Activated CD4-positive, alpha-beta T cell treated with anti-CD3 and anti-CD28 coated beads, Interleukin-2, Interleukin-4, amounts not matched to agents 100 ng/mL and 50 ng/mL, durations not matched to agents 16 hours and 8 hours (primary cell): Measurements from ENCODE around the gene XPR1.
"Not testable (repeated sequence)": the region's sequence is repeated elsewhere in the genome, so short reads cannot be mapped to it uniquely, and the experiment has no call there.

Experiments
- DNase-seq: peaks from one replicate; pipeline ENCODE4 v3.0.0-alpha.2; 2020; ENCODE audit warnings: low spot score

The XPR1 gene

DNA sequence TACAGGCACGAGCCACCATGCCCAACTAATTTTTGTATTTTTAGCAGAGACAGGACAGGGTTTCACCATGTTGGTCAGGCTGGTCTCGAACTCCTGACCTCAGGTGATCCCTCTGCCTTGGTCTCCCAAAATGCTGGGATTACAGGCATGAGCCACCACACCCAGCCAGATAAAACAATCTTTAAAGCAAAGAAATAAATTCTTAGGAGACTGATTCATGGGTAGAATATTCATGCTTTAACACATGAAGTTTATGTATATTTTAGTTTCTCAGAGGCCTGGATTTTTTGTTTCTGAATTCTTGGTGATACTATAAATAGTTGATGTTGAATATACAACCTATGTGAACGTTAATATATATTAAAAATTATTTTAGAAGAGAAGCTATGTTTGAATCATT is 153.5 kb downstream of the XPR1 start:
- DNase-seq = no peak

DNA sequence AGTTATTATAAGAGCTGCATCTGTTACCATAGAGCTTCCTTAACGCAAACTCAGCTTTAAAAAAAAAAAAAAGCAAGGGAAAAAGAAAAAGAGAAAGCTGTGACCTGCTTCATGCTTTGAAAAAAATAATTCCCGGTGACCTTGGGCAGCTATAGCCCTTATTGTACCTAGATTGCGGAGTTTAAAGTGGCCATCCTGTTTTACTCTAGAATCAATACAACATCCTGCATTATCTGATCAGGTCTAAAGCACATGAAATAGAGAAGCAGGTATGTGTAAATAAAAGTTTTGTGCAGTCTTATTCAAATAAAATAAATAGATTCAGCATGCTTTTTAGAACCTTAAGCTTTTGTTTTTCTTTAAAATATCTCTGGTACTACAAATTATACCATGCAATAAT is 154.1 kb downstream of the XPR1 start:
- DNase-seq = no peak

DNA sequence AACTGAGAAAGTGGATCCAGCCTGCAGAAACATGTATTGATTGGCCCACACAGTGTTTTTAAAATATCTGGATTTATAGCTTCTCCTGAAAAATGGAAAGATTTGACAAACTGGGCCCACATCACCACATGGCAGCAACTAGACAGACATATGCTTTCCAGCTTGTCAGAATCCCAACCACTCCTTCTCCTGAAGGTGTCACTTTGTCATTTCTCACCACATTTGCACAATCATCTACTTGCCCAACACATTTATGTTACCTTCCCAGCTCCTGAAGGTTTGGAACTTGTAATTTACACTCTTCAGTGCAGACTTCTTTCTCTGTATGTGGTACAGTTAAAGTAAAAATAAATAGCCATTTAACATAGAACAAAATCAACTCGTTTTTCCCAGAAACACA is 154.8 kb downstream of the XPR1 start:
- DNase-seq = no peak

DNA sequence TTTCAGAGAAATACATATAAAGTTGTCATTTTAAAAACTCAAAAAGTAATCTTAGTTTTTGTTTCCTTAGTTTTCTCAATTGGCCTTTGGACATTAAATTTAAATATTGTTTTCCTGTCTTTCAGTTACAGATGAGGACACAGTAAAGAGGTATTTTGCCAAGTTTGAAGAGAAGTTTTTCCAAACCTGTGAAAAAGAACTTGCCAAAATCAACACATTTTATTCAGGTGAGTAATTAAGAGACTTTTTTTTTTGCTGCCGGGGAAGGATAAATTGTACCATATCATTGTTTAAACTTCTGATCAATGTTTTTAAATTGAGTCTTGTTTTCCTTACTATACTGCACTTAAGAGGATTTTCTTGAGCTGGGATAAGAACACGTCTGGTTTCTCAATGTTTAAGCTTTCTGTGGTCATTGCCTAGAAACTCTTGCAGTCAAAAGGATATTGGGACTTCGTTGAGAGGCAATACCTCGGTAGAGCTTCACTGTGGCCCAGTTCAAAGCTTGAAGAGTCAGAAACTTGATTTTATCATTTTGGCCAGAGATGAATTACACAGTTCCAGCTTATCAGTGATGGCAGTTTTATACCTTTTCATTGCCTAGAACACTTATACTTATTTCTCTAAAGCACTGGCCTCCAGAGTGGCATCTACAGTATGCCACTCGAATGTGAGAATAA is 155.9 kb downstream of the XPR1 start:
- DNase-seq = no peak

DNA sequence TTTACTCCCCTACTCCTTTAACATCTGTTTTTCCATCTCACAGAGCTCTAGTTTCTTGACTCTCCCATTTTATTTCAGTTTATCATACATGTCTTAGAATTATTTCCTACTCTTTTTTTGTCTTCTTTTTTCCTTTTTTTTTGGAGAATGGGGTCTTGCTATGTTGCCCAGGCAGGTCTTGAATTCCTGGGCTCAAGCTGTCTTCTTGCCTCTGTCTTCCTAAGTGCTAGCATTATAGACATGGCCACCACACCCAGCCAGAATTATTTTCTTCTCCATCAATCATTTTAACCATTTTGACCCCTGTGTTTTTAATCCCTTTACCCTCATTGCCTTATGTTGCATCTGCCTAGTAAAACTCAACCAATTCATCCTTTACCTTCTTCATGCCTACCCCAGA is 157.6 kb downstream of the XPR1 start:
- no peak for DNase-seq

DNA sequence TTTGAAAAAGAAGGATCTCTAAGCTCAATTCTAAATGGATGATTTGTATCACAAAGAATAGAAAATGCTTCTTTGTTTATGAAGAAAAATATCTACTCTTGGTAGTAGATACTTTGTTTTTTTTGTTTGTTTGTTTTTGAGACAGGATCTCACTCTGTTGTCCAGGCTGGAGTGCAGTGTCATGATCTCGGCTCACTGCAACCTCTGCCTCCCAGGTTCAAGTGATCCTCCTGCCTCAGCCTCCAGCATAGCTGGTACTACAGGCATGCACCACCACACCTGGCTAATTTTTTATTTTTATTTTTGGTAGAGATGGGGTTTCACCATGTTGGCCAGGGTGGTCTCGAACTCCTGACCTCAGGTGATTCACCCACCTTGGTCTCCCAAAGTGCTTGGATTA is 159.3 kb downstream of the XPR1 start:
- not testable (repeated sequence) for DNase-seq

DNA sequence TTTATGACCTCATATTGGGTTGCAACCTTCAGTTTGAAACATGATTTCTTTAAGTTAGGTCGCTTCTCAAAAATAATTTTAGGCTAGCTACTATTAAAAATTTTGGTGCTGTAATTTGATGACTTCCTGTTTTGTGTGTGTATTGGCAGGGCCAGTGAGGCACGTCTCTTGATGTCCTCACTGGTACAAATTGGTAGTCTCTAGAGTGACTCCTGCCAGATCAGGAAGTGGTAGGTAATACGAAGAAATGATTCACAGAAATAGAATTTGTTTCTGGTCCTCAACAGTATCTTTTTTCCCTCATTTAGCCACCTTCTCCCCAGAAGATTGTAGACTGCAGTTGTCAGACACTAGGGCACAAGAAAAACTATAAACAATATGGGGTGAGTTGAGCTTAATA is 160.0 kb downstream of the XPR1 start:
- DNase-seq = peak; percentile 9

DNA sequence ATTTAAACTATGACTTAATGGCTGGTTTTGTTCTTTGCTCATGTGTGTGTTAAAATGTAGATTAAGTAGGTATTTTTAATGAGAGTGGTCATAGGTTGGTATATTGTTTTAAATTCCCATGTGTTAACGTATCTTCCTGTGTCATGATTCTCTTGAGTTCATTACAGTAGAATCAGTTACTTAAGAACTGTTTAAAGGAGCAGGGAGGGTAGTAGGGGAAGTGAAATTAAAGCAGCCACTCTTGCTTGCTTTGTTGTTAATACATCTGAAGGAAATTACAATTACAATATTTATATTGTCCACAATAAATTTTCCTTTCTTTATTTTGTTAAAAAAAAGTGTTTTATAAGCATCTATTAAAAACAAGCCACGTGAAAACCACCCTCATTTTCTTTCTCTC is 161.6 kb downstream of the XPR1 start:
- DNase-seq = no peak

DNA sequence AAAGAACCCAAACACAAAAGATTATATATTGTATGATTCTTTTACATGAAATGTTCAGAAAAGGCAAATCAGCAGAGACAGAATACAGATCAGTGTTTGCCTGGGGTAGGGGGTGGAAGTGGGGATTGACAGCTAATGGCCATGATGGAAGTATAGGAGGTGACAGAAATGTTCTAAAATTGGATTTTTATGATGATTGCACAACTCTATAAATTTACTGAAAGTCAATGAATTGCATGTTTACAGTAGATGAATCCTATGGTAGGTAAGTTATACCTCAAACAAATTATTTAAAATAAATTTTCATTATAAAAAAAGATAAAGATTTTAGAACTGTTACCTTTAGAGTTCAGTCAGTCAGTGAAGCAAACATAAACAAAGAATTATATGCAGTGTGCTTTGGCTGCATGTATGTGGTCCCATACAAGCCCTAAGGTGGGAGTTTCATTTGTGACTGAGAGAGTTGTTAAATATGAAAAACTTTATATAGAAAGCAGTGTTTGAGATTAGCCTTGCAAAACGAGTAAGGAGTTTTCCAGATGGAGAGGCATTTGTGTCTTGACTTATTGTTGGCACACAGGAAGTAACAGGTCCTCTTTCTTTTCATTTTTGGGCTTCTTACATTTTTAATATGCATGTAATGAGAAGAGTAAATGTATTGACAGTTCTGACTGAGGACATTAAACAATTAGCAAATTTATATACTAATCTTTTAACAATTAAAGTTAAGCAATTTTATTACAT is 165.2 kb downstream of the XPR1 start:
- no peak for DNase-seq

DNA sequence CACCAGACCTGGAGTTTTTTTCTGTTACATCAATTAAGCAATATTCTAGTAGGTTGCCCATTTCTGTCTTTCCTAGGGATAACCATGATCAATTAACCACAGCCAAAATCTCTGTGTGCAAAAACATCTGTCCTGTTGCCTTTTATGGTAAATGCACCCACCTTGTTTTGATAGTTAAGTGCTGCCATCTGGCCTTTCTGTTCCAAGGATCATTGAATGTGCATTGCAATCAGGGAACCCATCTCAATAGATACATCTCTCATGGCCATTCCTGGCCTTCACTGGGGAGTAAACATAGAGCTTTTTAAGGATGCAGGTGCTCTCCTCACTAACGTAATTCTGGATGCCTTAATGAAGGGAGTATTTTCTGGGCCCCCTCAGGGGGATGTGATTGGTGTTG is 169.1 kb downstream of the XPR1 start:
- DNase-seq = no peak

DNA sequence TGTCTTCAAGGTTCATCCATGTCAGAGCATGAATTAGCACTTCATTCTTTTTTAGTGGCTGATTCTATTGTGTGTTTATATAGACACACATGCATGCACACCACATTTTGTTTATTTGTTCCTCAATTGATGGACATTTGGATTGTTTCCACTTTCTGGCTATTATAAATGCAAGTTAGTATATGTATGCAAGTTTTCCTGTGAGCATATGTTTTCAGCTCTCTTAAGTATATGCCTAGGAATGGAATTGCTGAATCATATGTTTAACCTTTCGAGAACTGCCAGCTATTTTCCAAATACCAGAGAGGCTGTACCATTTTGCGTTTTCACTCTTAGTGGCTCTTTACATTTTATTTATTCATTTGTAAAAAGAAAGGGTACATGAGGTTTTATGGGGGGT is 171.0 kb downstream of the XPR1 start:
- no peak for DNase-seq

DNA sequence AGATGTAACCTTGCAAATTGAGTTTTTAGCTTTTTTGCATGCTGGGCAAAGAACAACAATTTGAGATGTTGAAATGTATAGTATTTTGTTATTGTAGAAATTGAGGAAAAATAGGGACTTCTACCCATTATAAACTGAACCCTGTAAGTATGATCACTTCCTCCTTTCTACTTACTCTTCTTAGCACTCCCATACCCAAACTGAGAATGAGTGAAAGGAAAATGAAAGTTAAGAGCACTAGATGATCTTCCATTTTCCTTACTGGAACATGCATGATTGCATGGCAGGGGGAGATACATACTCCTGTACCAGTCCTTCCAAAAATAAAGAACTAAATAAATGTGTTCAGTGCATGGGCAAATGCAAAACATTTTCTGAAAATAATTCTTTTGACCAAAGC is 173.5 kb downstream of the XPR1 start:
- no peak for DNase-seq

DNA sequence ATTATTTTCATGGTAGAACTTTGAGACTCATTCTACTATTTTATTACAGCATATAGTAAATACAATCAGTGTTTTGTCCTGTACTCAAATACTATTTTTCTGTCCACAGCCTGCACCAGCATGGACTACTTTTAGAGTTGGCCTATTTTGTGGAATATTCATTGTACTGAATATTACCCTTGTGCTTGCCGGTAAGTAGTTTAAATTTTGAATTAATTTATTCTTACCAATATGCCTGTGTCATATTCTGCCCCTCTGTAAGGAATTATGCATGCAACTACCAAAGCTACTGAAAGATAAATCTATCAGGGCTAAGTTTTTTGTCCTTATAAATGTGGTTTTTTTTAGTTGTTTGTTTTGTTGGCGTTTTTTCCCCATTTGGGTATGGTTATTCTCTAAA is 179.5 kb downstream of the XPR1 start:
- DNase-seq = no peak

DNA sequence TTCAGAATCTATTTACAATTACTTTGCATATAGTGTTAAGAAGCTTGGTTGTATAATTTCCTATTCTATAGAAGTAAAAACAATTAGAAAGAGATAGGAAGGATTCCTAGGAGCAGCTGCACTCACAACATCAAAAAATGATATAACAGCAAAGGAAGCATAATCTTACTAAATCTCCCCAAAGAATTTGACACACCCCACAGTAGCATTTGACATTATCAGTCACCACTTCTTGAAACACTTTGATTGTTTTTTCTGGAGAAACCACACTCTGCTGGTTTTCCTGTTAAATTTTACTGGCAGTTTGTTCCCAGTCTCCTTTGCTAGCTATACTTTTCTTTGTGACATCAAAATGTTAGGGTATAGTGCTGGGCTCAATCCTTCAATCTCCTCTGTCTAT is 180.1 kb downstream of the XPR1 start:
- DNase-seq = no peak

DNA sequence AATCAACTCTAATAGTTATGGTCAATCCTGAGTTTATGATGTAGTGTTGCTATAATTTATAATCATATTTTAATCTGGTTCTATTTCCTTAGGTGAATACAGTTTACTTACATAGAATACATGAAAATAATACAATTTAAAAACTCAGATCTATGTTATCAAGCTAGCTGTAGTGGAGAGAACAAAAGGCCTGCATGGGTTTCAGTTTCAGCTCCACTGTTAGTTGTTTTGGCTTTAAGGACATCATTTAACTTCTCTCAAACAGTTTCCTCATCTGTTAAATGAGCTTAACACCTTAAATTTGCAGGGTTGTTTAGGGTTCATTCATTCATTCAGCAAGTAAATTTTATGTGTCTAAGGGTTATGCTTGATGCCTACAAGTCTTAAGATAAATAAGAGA is 182.4 kb downstream of the XPR1 start:
- no peak for DNase-seq

DNA sequence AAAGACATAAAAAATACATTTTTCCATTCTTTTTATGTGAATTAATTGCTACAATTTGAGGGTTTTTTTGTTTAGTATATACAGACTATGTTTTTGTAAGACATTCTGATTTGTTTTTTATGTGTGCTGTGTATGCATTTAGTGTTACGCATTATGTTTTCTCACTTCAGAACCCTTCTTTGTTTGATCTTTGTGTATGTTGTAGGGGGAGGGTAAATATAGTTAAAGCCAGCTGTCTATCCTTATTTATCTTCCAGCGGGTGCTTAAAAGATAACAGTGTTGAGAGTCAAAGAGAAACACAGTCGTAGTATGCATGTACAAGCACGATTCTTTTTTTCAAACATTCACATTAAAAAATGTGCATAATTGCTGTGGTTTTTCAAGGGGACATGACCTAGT is 183.4 kb downstream of the XPR1 start:
- no peak for DNase-seq

DNA sequence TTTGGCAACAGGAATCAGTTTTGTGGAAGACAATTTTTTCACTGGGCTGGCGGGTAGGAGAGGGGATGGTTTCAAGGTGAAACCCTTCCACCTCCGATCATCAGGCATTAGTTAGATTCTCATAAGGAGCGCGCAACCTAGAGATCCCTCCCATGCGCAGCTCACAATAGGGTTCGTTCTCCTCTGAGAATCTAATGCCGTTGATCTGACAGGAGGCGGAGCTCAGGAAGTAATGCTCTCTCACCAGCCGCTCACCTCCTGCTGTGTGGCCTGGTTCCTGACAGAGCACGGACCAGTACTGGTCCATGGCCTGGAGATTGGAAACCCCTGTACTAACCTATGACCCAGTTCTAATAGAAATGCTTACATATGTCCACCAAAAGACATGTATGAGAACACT is 184.3 kb downstream of the XPR1 start:
- DNase-seq = no peak

DNA sequence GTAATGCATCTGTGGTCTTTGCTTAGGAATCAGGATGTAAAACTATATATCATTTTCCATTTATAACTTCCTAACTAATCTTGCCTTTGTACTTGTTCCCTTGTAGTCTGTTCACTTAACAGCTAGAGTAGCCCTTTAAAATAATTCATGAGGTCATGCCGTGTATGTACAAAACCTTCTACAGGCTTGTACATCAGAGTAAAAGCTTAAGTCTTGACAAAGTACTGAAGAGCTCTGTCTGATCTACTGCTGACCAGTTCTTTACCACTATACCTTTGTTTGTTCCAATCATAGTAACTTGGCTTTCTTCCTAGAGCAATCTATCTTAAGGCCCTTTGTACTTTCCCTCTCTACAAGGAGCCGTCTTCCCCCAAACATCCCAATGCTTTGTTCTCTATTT is 190.1 kb downstream of the XPR1 start:
- DNase-seq = no peak

DNA sequence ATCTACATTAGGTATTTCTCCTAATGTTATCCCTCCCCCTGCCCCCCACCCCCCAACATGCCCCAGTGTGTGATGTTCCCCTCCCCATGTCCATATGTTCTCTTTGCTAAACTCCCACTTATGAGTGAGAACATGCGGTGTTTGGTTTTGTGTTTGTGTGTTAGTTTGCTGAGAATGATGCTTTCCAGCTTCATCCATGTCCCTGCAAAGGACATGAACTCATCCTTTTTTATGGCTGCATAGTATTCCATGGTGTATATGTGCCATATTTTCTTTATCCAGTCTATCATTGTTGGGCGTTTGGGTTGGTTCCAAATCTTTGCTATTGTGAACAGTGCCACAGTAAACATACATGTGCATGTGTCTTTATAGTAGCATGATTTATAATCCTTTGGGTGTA is 199.7 kb downstream of the XPR1 start:
- not testable (repeated sequence) for DNase-seq

DNA sequence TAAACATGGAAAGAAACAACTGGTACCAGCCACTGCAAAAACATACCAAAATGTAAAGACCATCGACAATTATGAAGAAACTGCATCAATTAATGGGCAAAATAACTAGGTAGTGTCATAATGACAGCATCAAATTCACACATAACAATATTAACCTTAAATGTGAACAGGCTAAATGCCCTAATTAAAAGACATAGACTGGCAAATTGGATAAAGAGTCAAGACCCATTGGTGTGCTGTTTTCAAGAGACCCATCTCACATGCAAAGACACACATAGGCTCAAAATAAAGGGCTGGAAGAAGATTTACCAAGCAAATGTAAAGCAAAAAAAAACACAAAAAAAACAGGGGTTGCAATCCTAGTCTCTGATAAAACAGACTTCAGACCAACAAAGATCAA is 201.4 kb downstream of the XPR1 start:
- not testable (repeated sequence) for DNase-seq

DNA sequence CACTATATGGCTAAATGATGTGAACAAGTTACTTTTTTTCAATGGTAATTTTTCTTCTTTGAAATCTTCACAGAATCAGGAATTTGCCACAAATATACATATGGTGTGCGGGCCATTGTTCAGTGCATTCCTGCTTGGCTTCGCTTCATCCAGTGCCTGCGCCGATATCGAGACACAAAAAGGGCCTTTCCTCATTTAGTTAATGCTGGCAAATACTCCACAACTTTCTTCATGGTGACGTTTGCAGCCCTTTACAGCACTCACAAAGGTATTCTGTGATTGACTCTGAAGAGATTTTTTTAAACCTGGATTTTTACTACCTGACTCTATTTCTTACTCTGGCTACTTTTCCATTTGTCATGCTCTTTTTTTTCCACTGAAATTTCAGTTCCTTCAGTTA is 204.6 kb downstream of the XPR1 start:
- no peak for DNase-seq

DNA sequence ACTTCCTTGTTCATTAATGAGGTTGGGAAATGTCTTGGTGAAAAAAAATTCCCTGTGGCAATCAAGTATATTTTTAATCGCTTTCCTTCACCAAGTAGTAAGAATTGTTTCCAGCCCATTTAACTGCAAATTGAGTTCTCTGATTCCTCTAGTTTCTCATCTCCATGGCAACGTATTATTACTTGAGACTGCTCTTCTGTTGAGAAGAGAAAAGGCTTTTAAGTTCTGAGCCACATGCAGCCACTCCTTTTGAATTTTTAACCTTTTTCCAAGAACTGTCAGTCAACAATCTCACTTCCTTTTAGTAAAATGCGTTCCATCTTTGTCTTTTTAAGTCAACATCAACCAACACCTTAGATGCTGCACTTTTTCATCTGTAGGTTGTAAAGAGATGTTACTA is 205.2 kb downstream of the XPR1 start:
- no peak for DNase-seq

DNA sequence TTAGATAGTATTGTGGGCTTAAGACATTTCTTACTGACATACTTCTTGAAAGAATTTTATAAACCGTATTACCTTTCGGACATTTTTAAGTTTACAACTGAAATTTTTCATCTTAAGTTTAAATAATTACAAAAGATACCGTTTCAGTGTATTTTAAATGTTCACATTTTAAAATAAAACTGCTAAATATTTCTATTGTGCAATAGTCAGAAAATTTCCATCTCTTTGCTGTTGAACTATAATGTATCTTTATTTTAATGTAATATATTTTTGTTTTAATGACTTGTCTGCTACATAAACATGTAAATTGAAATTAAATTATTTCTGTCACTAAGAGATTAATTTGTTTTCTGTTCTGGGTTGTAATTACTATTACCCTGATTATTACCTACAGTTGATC is 206.7 kb downstream of the XPR1 start:
- DNase-seq = no peak

DNA sequence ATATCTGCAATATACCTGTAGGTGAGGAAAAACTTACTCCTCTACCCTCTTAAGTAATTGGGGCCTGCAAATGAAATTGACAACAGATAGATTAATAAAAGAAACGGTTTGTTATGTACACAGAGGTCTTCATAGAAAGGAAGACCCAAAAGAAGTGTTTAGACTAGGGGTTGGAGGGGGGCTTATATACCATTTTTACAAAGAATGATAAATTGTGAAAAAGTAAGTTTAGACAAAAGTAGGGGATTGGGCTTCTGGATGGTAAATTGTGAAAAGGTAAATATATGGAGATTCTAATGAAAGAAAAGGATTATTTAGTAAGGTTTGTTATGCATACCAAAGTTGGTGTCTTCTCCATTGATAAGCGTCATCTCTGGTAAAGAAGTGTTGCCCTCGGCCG is 207.7 kb downstream of the XPR1 start:
- no peak for DNase-seq
